Neuronal stem cell (in vitro differentiated cells): ENCODE measurements around the gene SLC9A6.
"Not testable (repeated sequence)": the region's sequence is repeated elsewhere in the genome, so short reads cannot be mapped to it uniquely, and the experiment has no call there.

ENCODE experiments used
- DNase-seq: peaks from one replicate; pipeline ENCODE4 v3.0.0-alpha.2; 2013; ENCODE audit warnings: low spot score
- H2AFZ ChIP-seq: one replicate; pipeline ENCODE4 v1.6.1; 2013; ENCODE audit warnings: mild to moderate bottlenecking, low read length, inconsistent platforms
- H2AK5ac ChIP-seq: 2 replicates; pipeline ENCODE4 v1.6.1; 2013; ENCODE audit warnings: low read depth, mild to moderate bottlenecking, inconsistent platforms, low read length, moderate library complexity, mixed read lengths
- H2BK120ac ChIP-seq: 2 replicates; pipeline ENCODE4 v1.6.1; 2013; ENCODE audit warnings: low read depth, mild to moderate bottlenecking, inconsistent platforms, low read length, moderate library complexity, mixed read lengths
- H2BK12ac ChIP-seq: one replicate; pipeline ENCODE4 v1.6.1; 2013; ENCODE audit warnings: low read length, inconsistent platforms
- H2BK15ac ChIP-seq: 2 replicates; pipeline ENCODE4 v1.6.1; 2013; ENCODE audit warnings: mild to moderate bottlenecking, low read length, inconsistent platforms, mixed read lengths
- H2BK5ac ChIP-seq: one replicate; pipeline ENCODE4 v1.6.1; 2013; ENCODE audit warnings: inconsistent platforms, mild to moderate bottlenecking, low read length, moderate library complexity
- H3K14ac ChIP-seq: one replicate; pipeline ENCODE4 v1.6.1; 2013; ENCODE audit warnings: low read length, inconsistent platforms
- H3K18ac ChIP-seq: 2 replicates; pipeline ENCODE4 v1.6.1; 2013; ENCODE audit warnings: low read length, inconsistent platforms
- H3K23ac ChIP-seq: 2 replicates; pipeline ENCODE4 v1.6.1; 2013; ENCODE audit warnings: low read depth, mild to moderate bottlenecking, mixed read lengths, low read length, inconsistent platforms; ENCODE audit not compliant: poor library complexity
- H3K27ac ChIP-seq: replicated peaks from 3 replicates; pipeline ENCODE4 v1.5.1; 2013; ENCODE audit warnings: low read length, inconsistent platforms
- H3K27me3 ChIP-seq, 3 experiments: 2 replicates each; pipeline ENCODE4 v1.6.1; 2013; ENCODE audit warnings: low read length in 3 of 3, mild to moderate bottlenecking in 2 of 3, inconsistent platforms in 1 of 3, low read depth in 1 of 3, mixed read lengths in 1 of 3, moderate library complexity in 1 of 3; ENCODE audit not compliant: control insufficient read depth in 3 of 3, insufficient read depth in 3 of 3
- H3K36me3 ChIP-seq, 2 donors: replicated peaks in 1 of 2; 2 replicates each; pipeline ENCODE4 v1.6.1; 2013; ENCODE audit warnings: low read length in 2 of 2; ENCODE audit not compliant: control insufficient read depth in 2 of 2, insufficient read depth in 2 of 2
- H3K4ac ChIP-seq: 2 replicates; pipeline ENCODE4 v1.6.1; 2013; ENCODE audit warnings: inconsistent platforms, mild to moderate bottlenecking, low read length, moderate library complexity
- H3K4me1 ChIP-seq, 2 donors: 1 replicate in 1 of 2; 2 replicates in 1 of 2; pipeline ENCODE4 v1.6.1; 2013; ENCODE audit warnings: low read length in 2 of 2, low read depth in 1 of 2; ENCODE audit not compliant: control insufficient read depth in 2 of 2, insufficient read depth in 1 of 2
- H3K4me2 ChIP-seq: one replicate; pipeline ENCODE4 v1.6.1; 2013; ENCODE audit warnings: mild to moderate bottlenecking, low read length, inconsistent platforms; ENCODE audit not compliant: insufficient read depth, poor library complexity, severe bottlenecking
- H3K4me3 ChIP-seq, 2 donors: 2 replicates each; pipeline ENCODE4 v1.5.1; 2013; ENCODE audit warnings: low read length in 2 of 2, mild to moderate bottlenecking in 2 of 2, inconsistent platforms in 1 of 2, moderate library complexity in 1 of 2
- H3K79me1 ChIP-seq: one replicate; pipeline ENCODE4 v1.6.1; 2013; ENCODE audit warnings: low read depth, mild to moderate bottlenecking, inconsistent platforms, low read length, moderate library complexity
- H3K9ac ChIP-seq: one replicate; pipeline ENCODE4 v1.6.1; 2013; ENCODE audit warnings: mild to moderate bottlenecking, low read depth, low read length, inconsistent platforms; ENCODE audit not compliant: poor library complexity
- H3K9me3 ChIP-seq, 2 donors: replicated peaks in 1 of 2; 2 replicates each; pipeline versions ENCODE3 to v1.6.1; 2013; ENCODE audit warnings: low read length in 2 of 2, mild to moderate bottlenecking in 2 of 2, inconsistent platforms in 1 of 2, low read depth in 1 of 2, mixed read lengths in 1 of 2, moderate library complexity in 1 of 2; ENCODE audit not compliant: control insufficient read depth in 2 of 2, insufficient read depth in 1 of 2
- H4K8ac ChIP-seq: one replicate; pipeline ENCODE4 v1.6.1; 2013; ENCODE audit warnings: low read depth, mild to moderate bottlenecking, inconsistent platforms, low read length, moderate library complexity
- H4K91ac ChIP-seq: one replicate; pipeline ENCODE4 v1.6.1; 2013; ENCODE audit warnings: low read length, low read depth, mild to moderate bottlenecking, inconsistent platforms; ENCODE audit not compliant: poor library complexity
- WGBS, 2 donors: extraction: QIAGEN DNeasy Blood & Tissue Kit; methylation state at CpG; one replicate each; pipeline ENCODE4 v1.1.7; 2013; ENCODE audit warnings: missing lambda C conversion rate in 2 of 2, mixed read lengths in 1 of 2; ENCODE audit not compliant: insufficient read length in 2 of 2, insufficient replicate concordance in 1 of 2; ENCODE audit errors: extremely low coverage in 2 of 2; 5-methylcytosine and 5-hydroxymethylcytosine counted together

SLC9A6 gene

GRCh38 chrX:136049608-136050007, 64.4 kb downstream of the SLC9A6 start:
- no peak overlapping the region for H2BK5ac ChIP-seq
- no peaks in the 10 kb centered on the region for H3K9me3 ChIP-seq
- H3K4me1 ChIP-seq: no peaks in the 10 kb centered on the region
- H4K8ac ChIP-seq: no peak overlapping the region
- no peak overlapping the region for H2BK12ac ChIP-seq
- no peak overlapping the region for H2AFZ ChIP-seq
- H2BK15ac ChIP-seq: no peak overlapping the region
- H3K79me1 ChIP-seq: no peaks in the 10 kb centered on the region
- peaks cover 0 to 5% (median 0%) of the 10 kb centered on the region in 3 experiments for H3K27me3 ChIP-seq
- no peak overlapping the region for H3K18ac ChIP-seq
- no peaks in the 10 kb centered on the region for H3K36me3 ChIP-seq
- no peak overlapping the region for H3K14ac ChIP-seq
- no peak overlapping the region for H2BK120ac ChIP-seq
- no peak overlapping the region for H4K91ac ChIP-seq
- H3K23ac ChIP-seq: no peak overlapping the region
- H3K4ac ChIP-seq: no peak overlapping the region
- H3K4me2 ChIP-seq: no peak overlapping the region
- H3K9ac ChIP-seq: no peak overlapping the region
- H3K4me3 ChIP-seq: no peak overlapping the region
- DNase-seq: no peak
- no peak overlapping the region for H3K27ac ChIP-seq
- H2AK5ac ChIP-seq: no peak overlapping the region
- no CpG with 5 or more reads among the region's 3 CpGs for WGBS, 2 donors

GRCh38 chrX:136050875-136051274, 65.6 kb downstream of the SLC9A6 start:
- H3K4me1 ChIP-seq, H2BK12ac ChIP-seq, H3K4ac ChIP-seq, H3K9me3 ChIP-seq, H3K14ac ChIP-seq, H3K4me2 ChIP-seq, H3K4me3 ChIP-seq, H3K23ac ChIP-seq, H3K18ac ChIP-seq, DNase-seq, H2AK5ac ChIP-seq, H3K27me3 ChIP-seq, H4K91ac ChIP-seq, H2AFZ ChIP-seq, H3K36me3 ChIP-seq, H2BK120ac ChIP-seq, H2BK15ac ChIP-seq, H3K9ac ChIP-seq, H3K27ac ChIP-seq, H2BK5ac ChIP-seq, H4K8ac ChIP-seq, H3K79me1 ChIP-seq: not testable (repeated sequence)
- WGBS, 2 donors: no CpG with 5 or more reads among the region's 9 CpGs

GRCh38 chrX:136051611-136052010, 66.4 kb downstream of the SLC9A6 start:
- no peaks in the 10 kb centered on the region for H3K79me1 ChIP-seq
- no peak overlapping the region for H2BK120ac ChIP-seq
- no peak overlapping the region for H3K27ac ChIP-seq
- H3K18ac ChIP-seq: no peak overlapping the region
- no peak overlapping the region for H3K9ac ChIP-seq
- no peak overlapping the region for H2BK5ac ChIP-seq
- peaks cover 0 to 3% of the 10 kb centered on the region in 2 donors for H3K4me1 ChIP-seq
- H3K14ac ChIP-seq: no peak overlapping the region
- no peak overlapping the region for H3K4me3 ChIP-seq
- H3K4me2 ChIP-seq: no peak overlapping the region
- no peak overlapping the region for H3K4ac ChIP-seq
- no CpG with 5 or more reads among the region's 3 CpGs for WGBS, 2 donors
- no peak overlapping the region for H3K23ac ChIP-seq
- no peak overlapping the region for H2BK12ac ChIP-seq
- peaks cover 0 to 5% (median 0%) of the 10 kb centered on the region in 3 experiments for H3K27me3 ChIP-seq
- H3K36me3 ChIP-seq: no peaks in the 10 kb centered on the region
- no peak overlapping the region for H4K8ac ChIP-seq
- H2BK15ac ChIP-seq: no peak overlapping the region
- H2AK5ac ChIP-seq: no peak overlapping the region
- H2AFZ ChIP-seq: no peak overlapping the region
- no peak overlapping the region for H4K91ac ChIP-seq
- no peak for DNase-seq
- no peaks in the 10 kb centered on the region for H3K9me3 ChIP-seq

GRCh38 chrX:136055651-136056221, 70.5 kb downstream of the SLC9A6 start:
- no peak overlapping the region for H4K8ac ChIP-seq
- no peak overlapping the region for H3K14ac ChIP-seq
- no peak overlapping the region for H3K4ac ChIP-seq
- H3K4me3 ChIP-seq: no peak overlapping the region
- peaks cover 0 to 3% of the 10 kb centered on the region in 2 donors for H3K4me1 ChIP-seq
- no peak overlapping the region for H2BK5ac ChIP-seq
- no peak overlapping the region for H3K23ac ChIP-seq
- H4K91ac ChIP-seq: no peak overlapping the region
- no peak overlapping the region for H2BK12ac ChIP-seq
- no peak overlapping the region for H2AFZ ChIP-seq
- H2BK15ac ChIP-seq: no peak overlapping the region
- no peak overlapping the region for H2AK5ac ChIP-seq
- no peak overlapping the region for H2BK120ac ChIP-seq
- H3K4me2 ChIP-seq: no peak overlapping the region
- H3K36me3 ChIP-seq: no peaks in the 10 kb centered on the region
- H3K27ac ChIP-seq: no peak overlapping the region
- no peak overlapping the region for H3K18ac ChIP-seq
- no peak overlapping the region for H3K9ac ChIP-seq
- H3K79me1 ChIP-seq: no peaks in the 10 kb centered on the region
- peaks cover 0 to 12% (median 0%) of the 10 kb centered on the region in 3 experiments for H3K27me3 ChIP-seq
- DNase-seq: no peak
- WGBS, 2 donors: no CpG with 5 or more reads among the region's 5 CpGs
- H3K9me3 ChIP-seq: no peaks in the 10 kb centered on the region
